Ectodermal cell (in vitro differentiated cells): Measurements from ENCODE around the gene SLC30A7.

Experiments
- H3K27ac ChIP-seq: 2 replicates; pipeline ENCODE4 v1.7.0; 2013; ENCODE audit warnings: mild to moderate bottlenecking, low read depth, low read length; ENCODE audit not compliant: insufficient read depth, poor library complexity, severe bottlenecking
- H3K27me3 ChIP-seq: 2 replicates; pipeline ENCODE4 v1.7.0; 2013; ENCODE audit warnings: mild to moderate bottlenecking, low read length; ENCODE audit not compliant: insufficient read depth, control insufficient read depth, poor library complexity, severe bottlenecking
- H3K36me3 ChIP-seq: one replicate; pipeline ENCODE4 v1.7.0; 2013; ENCODE audit warnings: low read length; ENCODE audit not compliant: control insufficient read depth, insufficient read depth
- H3K4me1 ChIP-seq: one replicate; pipeline ENCODE4 v1.7.0; 2013; ENCODE audit warnings: low read length; ENCODE audit not compliant: control insufficient read depth, insufficient read depth
- H3K4me3 ChIP-seq: 2 replicates; pipeline ENCODE4 v1.7.0; 2013; ENCODE audit warnings: low read depth, low read length, control low read depth; ENCODE audit not compliant: insufficient read depth
- H3K9me3 ChIP-seq: 2 replicates; pipeline ENCODE4 v1.7.0; 2013; ENCODE audit warnings: mild to moderate bottlenecking, low read length, moderate library complexity; ENCODE audit not compliant: control insufficient read depth
- WGBS, 2 experiments: methylation state at CpG; one replicate each; pipeline ENCODE4 v1.1.7; 2013; ENCODE audit warnings: missing lambda C conversion rate in 2 of 2; 5-methylcytosine and 5-hydroxymethylcytosine counted together

Gene SLC30A7

DNA sequence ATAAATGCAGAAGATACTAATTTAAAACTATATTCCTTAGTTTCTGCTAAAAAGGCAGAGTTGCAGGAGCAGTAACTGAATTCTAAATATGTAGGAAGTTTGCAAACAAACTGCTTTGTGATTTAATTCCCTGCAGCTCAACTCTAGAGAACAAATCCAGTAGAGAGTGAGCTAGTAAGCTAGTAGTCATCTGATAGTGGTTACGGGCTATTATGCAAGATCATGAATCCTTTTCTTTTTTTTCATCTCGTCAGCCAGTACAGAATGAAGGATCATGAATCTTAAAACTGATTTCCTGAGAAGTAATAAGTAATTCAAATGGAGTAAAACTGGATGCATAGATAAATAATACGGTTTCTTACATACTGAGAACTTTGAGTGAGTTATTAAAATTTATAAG, 126.4 kb downstream of the SLC30A7 start:
- 85 to 95% methylated on average over 3 of the region's 3 CpGs for WGBS, 2 experiments
- Histone ChIP-seq H3K4me3 (no peak overlapping the region), H3K36me3 (peaks cover 8% of the 10 kb centered on the region), H3K27me3 (no peaks in the 10 kb centered on the region), H3K4me1 (no peaks in the 10 kb centered on the region), H3K27ac (no peak overlapping the region), H3K9me3 (no peaks in the 10 kb centered on the region)

DNA sequence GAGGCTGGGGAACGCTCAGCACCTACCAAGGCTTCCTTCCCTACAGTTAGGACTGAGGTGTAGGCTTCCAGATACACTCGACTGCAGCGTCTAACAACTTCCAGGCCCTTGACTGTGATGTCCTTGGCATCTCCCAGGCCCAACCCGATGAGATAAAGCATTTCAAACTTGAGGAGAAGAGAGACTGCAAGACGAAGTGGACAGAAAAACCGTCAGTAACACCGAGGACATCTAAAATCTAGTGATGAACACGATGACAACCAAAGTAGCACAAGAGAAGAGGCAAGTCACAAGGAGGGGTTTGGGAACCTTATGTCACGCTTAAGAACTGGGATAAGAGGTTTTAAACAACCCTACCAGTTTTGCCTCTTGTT, 129.4 kb downstream of the SLC30A7 start:
- Histone ChIP-seq H3K4me3 (peak overlapping the region; percentile 55), H3K4me1 (no peaks in the 10 kb centered on the region), H3K27me3 (no peaks in the 10 kb centered on the region), H3K9me3 (no peaks in the 10 kb centered on the region), H3K27ac (no peak overlapping the region), H3K36me3 (peaks cover 5% of the 10 kb centered on the region)
- 4 to 5% methylated on average over 9 of the region's 9 CpGs for WGBS, 2 experiments

GRCh38 chr1:101025657-101026429, 130.0 kb downstream of the SLC30A7 start, which contains the start of gene DPH5:
DPH5 (minus strand) TSS chr1:101025784; CDS start chr1:101025443, 341 bp downstream.
- WGBS, 2 experiments, result 0% methylated on average over 37 of the region's 37 CpGs
- Histone ChIP-seq H3K27ac (no peak within 1 kb of the TSS), H3K4me1 (no peaks in the 10 kb centered on the region), H3K9me3 (no peaks in the 10 kb centered on the region), H3K27me3 (no peaks in the 10 kb centered on the region), H3K36me3 (peaks cover 5% of the 10 kb centered on the region), H3K4me3 (peak within 1 kb of the TSS; percentile 55)

DNA sequence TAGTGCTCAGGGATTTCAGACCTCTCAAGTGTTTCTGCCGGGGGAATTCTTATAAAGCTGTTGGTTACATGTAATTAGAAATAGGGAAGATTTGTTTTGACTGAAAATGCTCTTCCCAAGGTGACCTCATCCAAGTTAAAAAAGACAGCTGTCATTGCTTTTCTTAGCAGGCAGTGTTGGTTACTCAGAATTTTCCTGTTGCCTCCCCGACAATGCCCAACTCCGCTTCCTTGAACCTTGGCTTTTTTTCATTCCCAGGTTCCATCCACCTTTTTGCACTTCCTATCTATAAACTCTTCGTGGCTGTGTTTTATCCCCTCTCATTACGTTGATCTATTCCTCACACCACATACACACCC, 130.5 kb downstream of the SLC30A7 start:
- no peaks in the 10 kb centered on the region for H3K27me3 ChIP-seq
- H3K4me3 ChIP-seq, result peak overlapping the region; percentile 55
- 40 to 41% methylated on average over 5 of the region's 5 CpGs for WGBS, 2 experiments
- H3K9me3 ChIP-seq, result no peaks in the 10 kb centered on the region
- no peak overlapping the region for H3K27ac ChIP-seq
- H3K36me3 ChIP-seq, result peaks cover 5% of the 10 kb centered on the region
- no peaks in the 10 kb centered on the region for H3K4me1 ChIP-seq

GRCh38 chr1:101027194-101027772, 131.4 kb downstream of the SLC30A7 start:
- H3K36me3 ChIP-seq, result peaks cover 5% of the 10 kb centered on the region
- H3K4me3 ChIP-seq, result no peak overlapping the region
- no peaks in the 10 kb centered on the region for H3K4me1 ChIP-seq
- no peaks in the 10 kb centered on the region for H3K27me3 ChIP-seq
- 94 to 96% methylated on average over 5 of the region's 6 CpGs for WGBS, 2 experiments
- H3K27ac ChIP-seq, result no peak overlapping the region
- H3K9me3 ChIP-seq, result no peaks in the 10 kb centered on the region

DNA sequence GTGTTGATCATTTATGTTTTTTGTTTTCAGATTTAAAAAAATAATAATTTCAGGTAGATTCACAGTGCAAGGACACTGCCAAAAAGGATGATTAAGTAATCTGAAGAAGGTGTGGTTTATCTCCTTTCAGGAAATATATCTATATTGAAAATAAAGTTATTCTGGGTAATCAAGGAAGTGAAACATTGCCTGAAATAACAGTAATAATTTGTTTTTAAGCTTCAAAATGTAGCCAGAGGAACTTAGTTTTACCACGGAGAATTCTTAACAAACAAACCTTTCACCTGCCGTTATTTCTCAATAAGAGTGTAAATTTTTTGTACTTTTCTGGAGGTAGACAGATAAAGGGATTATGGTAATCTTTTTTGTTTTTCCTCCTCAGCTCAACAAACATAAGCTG, 132.6 kb downstream of the SLC30A7 start:
- WGBS, 2 experiments, result 50 to 100% methylated on average over 1 of the region's 2 CpGs

GRCh38 chr1:101029184-101029583, 133.3 kb downstream of the SLC30A7 start:
- WGBS, 2 experiments, result 100% methylated on average over 1 of the region's 1 CpG; no CpG with 5 or more reads in 1 of the 2 experiments
- Histone ChIP-seq H3K4me3 (no peak overlapping the region), H3K27ac (no peak overlapping the region)

More for the DNA sequence above, 132.6 kb downstream of the SLC30A7 start:
- H3K4me1 ChIP-seq, result no peaks in the 10 kb centered on the region
- H3K27me3 ChIP-seq, result no peaks in the 10 kb centered on the region
- no peak overlapping the region for H3K27ac ChIP-seq
- no peaks in the 10 kb centered on the region for H3K9me3 ChIP-seq
- peaks cover 2% of the 10 kb centered on the region for H3K36me3 ChIP-seq
- H3K4me3 ChIP-seq, result no peak overlapping the region

GRCh38 chr1:101030881-101031280, 135.0 kb downstream of the SLC30A7 start:
- Histone ChIP-seq H3K4me1 (no peaks in the 10 kb centered on the region), H3K27ac (no peak overlapping the region), H3K27me3 (no peaks in the 10 kb centered on the region), H3K36me3 (no peaks in the 10 kb centered on the region), H3K9me3 (no peaks in the 10 kb centered on the region), H3K4me3 (no peak overlapping the region)
- WGBS, 2 experiments, result 93 to 97% methylated on average over 3 to 4 of the region's 4 CpGs

More at GRCh38 chr1:101029184-101029583, 133.3 kb downstream of the SLC30A7 start:
- H3K9me3 ChIP-seq, result no peaks in the 10 kb centered on the region
- no peaks in the 10 kb centered on the region for H3K27me3 ChIP-seq
- no peaks in the 10 kb centered on the region for H3K36me3 ChIP-seq
- H3K4me1 ChIP-seq, result no peaks in the 10 kb centered on the region
